IPS-18c (cell line): ENCODE data around the gene ZSWIM1.
"Not testable (repeated sequence)": the region's sequence is repeated elsewhere in the genome, so short reads cannot be mapped to it uniquely, and the experiment has no call there.

Experiments
- H3K4me3 ChIP-seq: 2 replicates; pipeline ENCODE4 v1.7.0; 2013; ENCODE audit warnings: low read depth, mild to moderate bottlenecking, low read length, moderate library complexity; ENCODE audit not compliant: insufficient read depth
- H3K9me3 ChIP-seq: one replicate; pipeline ENCODE4 v1.6.1; 2013; ENCODE audit warnings: mild to moderate bottlenecking, low read length, moderate library complexity; ENCODE audit not compliant: control insufficient read depth, insufficient read depth

The ZSWIM1 gene

GRCh38 chr20:45874104-45874481 is 6.9 kb upstream of the ZSWIM1 start:
- H3K4me3 ChIP-seq, result not testable (repeated sequence)

GRCh38 chr20:45874576-45874975 is 6.5 kb upstream of the ZSWIM1 start:
- no peaks in the 10 kb centered on the region for H3K9me3 ChIP-seq

More at GRCh38 chr20:45874104-45874481, 6.9 kb upstream of the ZSWIM1 start:
- not testable (repeated sequence) for H3K9me3 ChIP-seq

GRCh38 chr20:45878076-45878761 is 2.8 kb upstream of the ZSWIM1 start:
- Histone ChIP-seq H3K4me3 (no peak overlapping the region; the same call in 1 of the 2 replicates), H3K9me3 (no peaks in the 10 kb centered on the region)

More at GRCh38 chr20:45874576-45874975, 6.5 kb upstream of the ZSWIM1 start:
- H3K4me3 ChIP-seq, result no peak overlapping the region

- Histone ChIP-seq H3K9me3 (no peaks in the 10 kb centered on the region), H3K4me3 (no peak overlapping the region)
Measured at GRCh38 chr20:45882469-45883099, 1.6 kb downstream of the ZSWIM1 start.

GRCh38 chr20:45883100-45883469 is 2.1 kb downstream of the ZSWIM1 start:
- Histone ChIP-seq H3K9me3 (no peaks in the 10 kb centered on the region), H3K4me3 (no peak overlapping the region)

GRCh38 chr20:45886590-45887345 is 5.7 kb downstream of the ZSWIM1 start:
- Histone ChIP-seq H3K9me3 (no peaks in the 10 kb centered on the region), H3K4me3 (no peak overlapping the region)

- Histone ChIP-seq H3K9me3 (no peaks in the 10 kb centered on the region), H3K4me3 (no peak within 1 kb of the TSS)
Measured at GRCh38 chr20:45887346-45887715, 6.3 kb downstream of the ZSWIM1 start, which contains the start of gene SPATA25. Gene SPATA25, minus strand, starts transcription at chr20:45887622. Its CDS starts 32 bp downstream, at chr20:45887590.

- no peak overlapping the region for H3K4me3 ChIP-seq
Measured at GRCh38 chr20:45888681-45889080, 7.7 kb downstream of the ZSWIM1 start.

GRCh38 chr20:45890077-45890984 is 9.3 kb downstream of the ZSWIM1 start:
- Histone ChIP-seq H3K9me3 (no peaks in the 10 kb centered on the region), H3K4me3 (peak overlapping the region; percentile 77)

More at GRCh38 chr20:45888681-45889080, 7.7 kb downstream of the ZSWIM1 start:
- H3K9me3 ChIP-seq, result no peaks in the 10 kb centered on the region

- Histone ChIP-seq H3K4me3 (peak within 1 kb of the TSS; percentile 77), H3K9me3 (no peaks in the 10 kb centered on the region)
Measured at GRCh38 chr20:45890985-45891983, 10.3 kb downstream of the ZSWIM1 start, which contains the start of the genes CTSA and NEURL2. Gene CTSA, plus strand, starts transcription at chr20:45891335. Its CDS starts 234 bp downstream, at chr20:45891569. Gene NEURL2, minus strand, starts transcription at chr20:45891208. Its CDS starts 217 bp downstream, at chr20:45890991.

- no peaks in the 10 kb centered on the region for H3K9me3 ChIP-seq
Measured at GRCh38 chr20:45892049-45892825, 11.2 kb downstream of the ZSWIM1 start.

GRCh38 chr20:45892828-45893500 is 11.9 kb downstream of the ZSWIM1 start:
- Histone ChIP-seq H3K4me3 (no peak overlapping the region), H3K9me3 (no peaks in the 10 kb centered on the region)

More at GRCh38 chr20:45892049-45892825, 11.2 kb downstream of the ZSWIM1 start:
- H3K4me3 ChIP-seq, result peak overlapping the region; percentile 77; the same call in 1 of the 2 replicates

- Histone ChIP-seq H3K4me3 (no peak overlapping the region), H3K9me3 (no peaks in the 10 kb centered on the region)
Measured at GRCh38 chr20:45893831-45894230, 12.8 kb downstream of the ZSWIM1 start.

- no peak overlapping the region for H3K4me3 ChIP-seq
- no peaks in the 10 kb centered on the region for H3K9me3 ChIP-seq
Measured at GRCh38 chr20:45894797-45895196, 13.8 kb downstream of the ZSWIM1 start.
